ENCODE measurements around the gene TMEM50A.
"Not testable (repeated sequence)": the region's sequence is repeated elsewhere in the genome, so short reads cannot be mapped to it uniquely, and the experiment has no call there.

- not testable (repeated sequence) for TF ChIP-seq CTCF (conservative IDR thresholded peaks at IDR 0.05; ENCODE audit: low read depth, low read length); EZH2 (IDR thresholded peaks at IDR 0.05; ENCODE audit: low read length, unreplicated experiment); EZH2phosphoT487 (IDR thresholded peaks at IDR 0.05; ENCODE audit: borderline replicate concordance, low read length)
Observed at GRCh38 chr1:25405731-25406305, 67.7 kb downstream of the TMEM50A start.

Data from PC-3 (cell line).